GM23338 (cell line): ENCODE measurements around the gene SLC6A1. TPM values are rescaled to one million over a fixed set of nuclear protein-coding genes. Genes with fewer than 3 reads are reported as not detected.

Experiments
- CREB1 ChIP-seq: fragments of 250-450 bp; sonication (Bioruptor Pico); IDR thresholded peaks from 2 replicates; pipeline ENCODE4 v1.5.0; 2020; ENCODE audit warnings: low read depth, mild to moderate bottlenecking, moderate library complexity
- CTCF ChIP-seq, 2 experiments: fragments of 200-600 bp in 1 of 2; sonication (generic) in 1 of 2; conservative IDR thresholded peaks; 2 replicates each; pipeline versions ENCODE4 v1.5.1 to v1.6.1; 2016 to 2017; ENCODE audit warnings: antibody characterized with exemption in 2 of 2, low read depth in 2 of 2, mild to moderate bottlenecking in 2 of 2, moderate library complexity in 1 of 2
- EZH2 ChIP-seq: fragments of 200-600 bp; sonication (generic); IDR thresholded peaks from one replicate; pipeline ENCODE4 v1.8.0; 2017; ENCODE audit warnings: antibody characterized with exemption, mild to moderate bottlenecking, low read depth; ENCODE audit not compliant: unreplicated experiment
- EZH2phosphoT487 ChIP-seq: fragments of 200-600 bp; sonication (generic); IDR thresholded peaks from one replicate; pipeline ENCODE4 v1.8.1; 2018; ENCODE audit warnings: antibody characterized with exemption; ENCODE audit not compliant: unreplicated experiment
- JUNB ChIP-seq: IDR thresholded peaks from one replicate; pipeline ENCODE4 v1.6.1; 2016; ENCODE audit warnings: antibody characterized with exemption; ENCODE audit not compliant: unreplicated experiment
- NANOG ChIP-seq: IDR thresholded peaks from 2 replicates; pipeline ENCODE4 v1.6.1; 2016; ENCODE audit warnings: antibody characterized with exemption, borderline replicate concordance
- POLR2AphosphoS5 ChIP-seq: IDR thresholded peaks from 2 replicates; pipeline ENCODE4 v1.6.1; 2016; ENCODE audit warnings: antibody characterized with exemption, low read depth
- STAT1 ChIP-seq: IDR thresholded peaks from one replicate; pipeline ENCODE4 v1.6.1; 2016; ENCODE audit warnings: antibody characterized with exemption; ENCODE audit not compliant: unreplicated experiment
- ZNF114 ChIP-seq: fragments of 250-450 bp; sonication (Bioruptor Pico); IDR thresholded peaks from 2 replicates; pipeline ENCODE4 v1.5.0; 2020; ENCODE audit warnings: mild to moderate bottlenecking, moderate library complexity
- ZNF331 ChIP-seq: fragments of 250-450 bp; sonication (Bioruptor Pico); IDR thresholded peaks from 2 replicates; pipeline ENCODE4 v1.5.0; 2020; ENCODE audit warnings: low read depth, mild to moderate bottlenecking, moderate library complexity
- polyA plus RNA-seq: library from polyadenylated mRNA; unstranded; fragments of >200 nt; fragmentation: Nextera tagmentation; extraction: Ambion mirVana; gene quantifications from 2 replicates; pipeline ENCODE4 v1.2.1, GENCODE V29; 2016
- total RNA-seq: library from RNA; depleted of rRNA; stranded (reverse); fragments of >200 nt; shearing (Covaris generic); gene quantifications from 2 replicates; pipeline ENCODE4 v1.2.3, GENCODE V29; 2014
- TF ChIP-seq, protein P1 (sequence below): fragments of 250-450 bp; sonication (Bioruptor Pico); IDR thresholded peaks from 2 replicates; pipeline ENCODE4 v1.5.0; 2020; ENCODE audit warnings: mild to moderate bottlenecking, moderate library complexity
- TF ChIP-seq, protein P2 (sequence below): IDR thresholded peaks from one replicate; pipeline ENCODE4 v1.6.1; 2018; ENCODE audit warnings: antibody characterized with exemption; ENCODE audit not compliant: unreplicated experiment

SLC6A1 gene
- total and polyA plus RNA-seq, 2 experiments from 2014 or later = 0.16 to 0.28 TPM

GRCh38 chr3:11057655-11058054 lies 65.1 kb downstream of the SLC6A1 start (continued):
- TF ChIP-seq, protein P1, sequence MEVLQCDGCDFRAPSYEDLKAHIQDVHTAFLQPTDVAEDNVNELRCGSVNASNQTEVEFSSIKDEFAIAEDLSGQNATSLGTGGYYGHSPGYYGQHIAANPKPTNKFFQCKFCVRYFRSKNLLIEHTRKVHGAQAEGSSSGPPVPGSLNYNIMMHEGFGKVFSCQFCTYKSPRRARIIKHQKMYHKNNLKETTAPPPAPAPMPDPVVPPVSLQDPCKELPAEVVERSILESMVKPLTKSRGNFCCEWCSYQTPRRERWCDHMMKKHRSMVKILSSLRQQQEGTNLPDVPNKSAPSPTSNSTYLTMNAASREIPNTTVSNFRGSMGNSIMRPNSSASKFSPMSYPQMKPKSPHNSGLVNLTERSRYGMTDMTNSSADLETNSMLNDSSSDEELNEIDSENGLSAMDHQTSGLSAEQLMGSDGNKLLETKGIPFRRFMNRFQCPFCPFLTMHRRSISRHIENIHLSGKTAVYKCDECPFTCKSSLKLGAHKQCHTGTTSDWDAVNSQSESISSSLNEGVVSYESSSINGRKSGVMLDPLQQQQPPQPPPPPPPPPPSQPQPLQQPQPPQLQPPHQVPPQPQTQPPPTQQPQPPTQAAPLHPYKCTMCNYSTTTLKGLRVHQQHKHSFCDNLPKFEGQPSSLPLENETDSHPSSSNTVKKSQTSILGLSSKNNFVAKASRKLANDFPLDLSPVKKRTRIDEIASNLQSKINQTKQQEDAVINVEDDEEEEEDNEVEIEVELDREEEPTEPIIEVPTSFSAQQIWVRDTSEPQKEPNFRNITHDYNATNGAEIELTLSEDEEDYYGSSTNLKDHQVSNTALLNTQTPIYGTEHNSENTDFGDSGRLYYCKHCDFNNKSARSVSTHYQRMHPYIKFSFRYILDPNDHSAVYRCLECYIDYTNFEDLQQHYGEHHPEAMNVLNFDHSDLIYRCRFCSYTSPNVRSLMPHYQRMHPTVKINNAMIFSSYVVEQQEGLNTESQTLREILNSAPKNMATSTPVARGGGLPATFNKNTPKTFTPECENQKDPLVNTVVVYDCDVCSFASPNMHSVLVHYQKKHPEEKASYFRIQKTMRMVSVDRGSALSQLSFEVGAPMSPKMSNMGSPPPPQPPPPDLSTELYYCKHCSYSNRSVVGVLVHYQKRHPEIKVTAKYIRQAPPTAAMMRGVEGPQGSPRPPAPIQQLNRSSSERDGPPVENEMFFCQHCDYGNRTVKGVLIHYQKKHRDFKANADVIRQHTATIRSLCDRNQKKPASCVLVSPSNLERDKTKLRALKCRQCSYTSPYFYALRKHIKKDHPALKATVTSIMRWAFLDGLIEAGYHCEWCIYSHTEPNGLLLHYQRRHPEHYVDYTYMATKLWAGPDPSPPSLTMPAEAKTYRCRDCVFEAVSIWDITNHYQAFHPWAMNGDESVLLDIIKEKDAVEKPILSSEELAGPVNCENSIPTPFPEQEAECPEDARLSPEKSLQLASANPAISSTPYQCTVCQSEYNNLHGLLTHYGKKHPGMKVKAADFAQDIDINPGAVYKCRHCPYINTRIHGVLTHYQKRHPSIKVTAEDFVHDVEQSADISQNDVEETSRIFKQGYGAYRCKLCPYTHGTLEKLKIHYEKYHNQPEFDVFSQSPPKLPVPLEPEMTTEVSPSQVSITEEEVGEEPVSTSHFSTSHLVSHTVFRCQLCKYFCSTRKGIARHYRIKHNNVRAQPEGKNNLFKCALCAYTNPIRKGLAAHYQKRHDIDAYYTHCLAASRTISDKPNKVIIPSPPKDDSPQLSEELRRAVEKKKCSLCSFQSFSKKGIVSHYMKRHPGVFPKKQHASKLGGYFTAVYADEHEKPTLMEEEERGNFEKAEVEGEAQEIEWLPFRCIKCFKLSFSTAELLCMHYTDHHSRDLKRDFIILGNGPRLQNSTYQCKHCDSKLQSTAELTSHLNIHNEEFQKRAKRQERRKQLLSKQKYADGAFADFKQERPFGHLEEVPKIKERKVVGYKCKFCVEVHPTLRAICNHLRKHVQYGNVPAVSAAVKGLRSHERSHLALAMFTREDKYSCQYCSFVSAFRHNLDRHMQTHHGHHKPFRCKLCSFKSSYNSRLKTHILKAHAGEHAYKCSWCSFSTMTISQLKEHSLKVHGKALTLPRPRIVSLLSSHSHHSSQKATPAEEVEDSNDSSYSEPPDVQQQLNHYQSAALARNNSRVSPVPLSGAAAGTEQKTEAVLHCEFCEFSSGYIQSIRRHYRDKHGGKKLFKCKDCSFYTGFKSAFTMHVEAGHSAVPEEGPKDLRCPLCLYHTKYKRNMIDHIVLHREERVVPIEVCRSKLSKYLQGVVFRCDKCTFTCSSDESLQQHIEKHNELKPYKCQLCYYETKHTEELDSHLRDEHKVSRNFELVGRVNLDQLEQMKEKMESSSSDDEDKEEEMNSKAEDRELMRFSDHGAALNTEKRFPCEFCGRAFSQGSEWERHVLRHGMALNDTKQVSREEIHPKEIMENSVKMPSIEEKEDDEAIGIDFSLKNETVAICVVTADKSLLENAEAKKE (CRISPR knock-in tag) = no peak
- TF ChIP-seq CREB1 (no peak), ZNF331 (CRISPR knock-in tag) (no peak), STAT1 (no peak), JUNB (no peak), ZNF114 (CRISPR knock-in tag) (no peak), EZH2 (no peak), POLR2AphosphoS5 (no peak), EZH2phosphoT487 (no peak), NANOG (no peak), CTCF (conservative IDR thresholded peaks at IDR 0.05; ENCODE audit: low read depth in 2 of 2) (no peak)
- TF ChIP-seq, protein P2, sequence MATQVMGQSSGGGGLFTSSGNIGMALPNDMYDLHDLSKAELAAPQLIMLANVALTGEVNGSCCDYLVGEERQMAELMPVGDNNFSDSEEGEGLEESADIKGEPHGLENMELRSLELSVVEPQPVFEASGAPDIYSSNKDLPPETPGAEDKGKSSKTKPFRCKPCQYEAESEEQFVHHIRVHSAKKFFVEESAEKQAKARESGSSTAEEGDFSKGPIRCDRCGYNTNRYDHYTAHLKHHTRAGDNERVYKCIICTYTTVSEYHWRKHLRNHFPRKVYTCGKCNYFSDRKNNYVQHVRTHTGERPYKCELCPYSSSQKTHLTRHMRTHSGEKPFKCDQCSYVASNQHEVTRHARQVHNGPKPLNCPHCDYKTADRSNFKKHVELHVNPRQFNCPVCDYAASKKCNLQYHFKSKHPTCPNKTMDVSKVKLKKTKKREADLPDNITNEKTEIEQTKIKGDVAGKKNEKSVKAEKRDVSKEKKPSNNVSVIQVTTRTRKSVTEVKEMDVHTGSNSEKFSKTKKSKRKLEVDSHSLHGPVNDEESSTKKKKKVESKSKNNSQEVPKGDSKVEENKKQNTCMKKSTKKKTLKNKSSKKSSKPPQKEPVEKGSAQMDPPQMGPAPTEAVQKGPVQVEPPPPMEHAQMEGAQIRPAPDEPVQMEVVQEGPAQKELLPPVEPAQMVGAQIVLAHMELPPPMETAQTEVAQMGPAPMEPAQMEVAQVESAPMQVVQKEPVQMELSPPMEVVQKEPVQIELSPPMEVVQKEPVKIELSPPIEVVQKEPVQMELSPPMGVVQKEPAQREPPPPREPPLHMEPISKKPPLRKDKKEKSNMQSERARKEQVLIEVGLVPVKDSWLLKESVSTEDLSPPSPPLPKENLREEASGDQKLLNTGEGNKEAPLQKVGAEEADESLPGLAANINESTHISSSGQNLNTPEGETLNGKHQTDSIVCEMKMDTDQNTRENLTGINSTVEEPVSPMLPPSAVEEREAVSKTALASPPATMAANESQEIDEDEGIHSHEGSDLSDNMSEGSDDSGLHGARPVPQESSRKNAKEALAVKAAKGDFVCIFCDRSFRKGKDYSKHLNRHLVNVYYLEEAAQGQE = no peak
